GM19395 (cell line): ENCODE measurements around the gene SLC4A9.
"Not testable (repeated sequence)": the region's sequence is repeated elsewhere in the genome, so short reads cannot be mapped to it uniquely, and the experiment has no call there.

Experiments used
- ATAC-seq: cut with Tn5 transposase; IDR thresholded peaks from one replicate; pipeline ENCODE4 v1.9.1; 2021; ENCODE audit warnings: mild to moderate bottlenecking, moderate library complexity; ENCODE audit not compliant: unreplicated experiment

The SLC4A9 gene

DNA sequence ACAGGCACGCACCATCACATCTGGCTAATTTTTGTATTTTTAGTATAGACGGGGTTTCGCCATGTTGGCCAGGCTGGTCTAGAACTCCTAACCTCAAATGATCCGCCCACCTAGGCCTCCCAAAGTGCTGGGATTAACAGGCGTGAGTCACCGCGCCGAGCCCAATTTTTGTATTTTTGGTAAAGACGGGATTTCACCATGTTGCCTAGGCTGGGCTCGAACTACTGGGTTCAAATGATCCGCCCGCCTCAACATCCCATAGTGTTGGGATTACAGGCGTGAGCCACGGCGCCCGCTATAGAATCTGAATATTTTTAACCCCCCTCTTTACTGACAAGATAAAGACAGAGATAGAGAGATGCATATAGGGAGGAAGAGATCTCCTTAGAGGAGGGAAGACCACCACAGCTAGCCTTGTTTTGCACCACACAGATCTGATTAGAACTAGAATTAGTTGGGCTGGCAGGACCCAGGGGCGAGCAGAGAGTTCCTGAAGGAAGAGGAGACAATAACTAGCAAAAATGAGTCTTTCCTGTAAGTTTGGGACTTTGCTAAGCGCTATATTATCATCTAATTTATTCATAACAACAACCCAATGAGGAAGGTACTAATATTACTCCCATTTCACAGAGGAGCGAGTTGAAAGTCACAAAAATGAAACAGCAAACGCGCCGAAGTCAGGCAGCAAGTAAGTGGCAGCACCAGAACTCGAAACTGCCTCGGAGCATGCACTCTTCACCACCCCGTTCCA, 40.2 kb downstream of the SLC4A9 start:
- ATAC-seq = peak; percentile 4

DNA sequence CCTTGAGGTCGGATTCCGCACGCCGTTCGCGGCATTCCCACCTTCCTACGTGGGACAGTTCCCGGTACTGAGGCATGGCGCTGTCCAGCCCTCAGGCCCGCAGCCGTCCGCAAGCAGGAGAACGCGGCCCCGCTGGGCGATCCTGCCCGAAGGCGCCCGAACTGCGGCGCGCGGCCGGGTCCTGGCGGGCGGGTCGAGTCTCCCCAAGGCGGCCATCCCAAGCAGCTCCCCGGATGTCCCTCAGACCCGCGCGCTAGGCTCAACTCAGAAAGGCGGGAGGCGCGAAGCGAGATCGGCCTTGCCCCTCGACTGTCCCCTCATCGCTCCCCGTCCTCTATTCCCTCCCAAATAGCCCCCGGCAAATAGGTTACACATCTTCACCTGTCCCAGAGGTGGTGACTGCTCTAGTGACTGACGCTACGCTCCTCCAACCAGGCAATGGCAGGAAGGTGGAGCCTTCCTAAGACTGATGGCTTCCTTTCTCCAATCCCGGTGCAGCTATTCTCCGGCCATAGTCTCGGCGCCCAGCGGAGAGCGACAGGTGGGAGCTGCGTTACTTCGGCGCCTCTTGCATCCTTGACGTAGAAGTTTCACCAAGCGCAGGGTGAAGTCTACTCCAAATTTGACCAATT, 40.9 kb downstream of the SLC4A9 start:
- ATAC-seq = peak; percentile 74

DNA sequence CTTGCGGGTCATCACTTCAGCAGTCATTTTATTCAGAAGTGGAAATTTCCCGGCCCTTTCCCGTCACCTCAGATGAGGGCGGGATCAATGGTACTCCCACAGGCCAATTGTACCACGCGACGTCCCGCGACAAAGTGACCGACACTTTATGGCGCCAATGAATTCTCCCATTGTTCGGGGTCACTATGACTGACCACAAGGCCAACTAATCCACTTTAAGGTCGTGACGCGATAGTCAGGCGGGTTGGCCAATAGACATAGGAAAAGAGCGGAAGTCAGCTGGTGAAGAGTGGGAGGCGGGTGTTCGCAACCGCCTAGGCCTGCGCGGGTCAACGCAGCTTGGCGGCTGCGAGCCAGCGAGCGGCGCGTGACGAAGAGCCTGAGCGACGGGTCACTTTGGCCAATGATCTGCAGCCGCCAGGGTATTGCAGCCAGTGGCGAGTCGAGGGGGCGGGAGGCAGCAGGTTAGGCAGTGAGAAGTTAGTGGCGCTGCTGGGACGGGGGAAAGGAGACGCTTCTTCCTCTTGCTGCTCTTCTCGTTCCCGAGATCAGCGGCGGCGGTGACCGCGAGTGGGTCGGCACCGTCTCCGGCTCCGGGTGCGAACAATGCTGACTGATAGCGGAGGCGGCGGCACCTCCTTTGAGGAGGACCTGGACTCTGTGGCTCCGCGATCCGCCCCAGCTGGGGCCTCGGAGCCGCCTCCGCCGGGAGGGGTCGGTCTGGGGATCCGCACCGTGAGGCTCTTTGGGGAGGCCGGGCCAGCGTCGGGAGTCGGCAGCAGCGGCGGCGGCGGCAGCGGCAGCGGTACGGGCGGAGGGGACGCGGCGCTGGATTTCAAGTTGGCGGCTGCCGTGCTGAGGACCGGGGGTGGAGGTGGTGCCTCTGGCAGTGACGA, 41.6 kb downstream of the SLC4A9 start, which contains the start of gene ANKHD1:
Gene ANKHD1 (plus strand): TSS at position 472 of the 896 bp plus-strand sequence. CDS start 135 bp downstream, at position 607.
- ATAC-seq = peak; percentile 89

DNA sequence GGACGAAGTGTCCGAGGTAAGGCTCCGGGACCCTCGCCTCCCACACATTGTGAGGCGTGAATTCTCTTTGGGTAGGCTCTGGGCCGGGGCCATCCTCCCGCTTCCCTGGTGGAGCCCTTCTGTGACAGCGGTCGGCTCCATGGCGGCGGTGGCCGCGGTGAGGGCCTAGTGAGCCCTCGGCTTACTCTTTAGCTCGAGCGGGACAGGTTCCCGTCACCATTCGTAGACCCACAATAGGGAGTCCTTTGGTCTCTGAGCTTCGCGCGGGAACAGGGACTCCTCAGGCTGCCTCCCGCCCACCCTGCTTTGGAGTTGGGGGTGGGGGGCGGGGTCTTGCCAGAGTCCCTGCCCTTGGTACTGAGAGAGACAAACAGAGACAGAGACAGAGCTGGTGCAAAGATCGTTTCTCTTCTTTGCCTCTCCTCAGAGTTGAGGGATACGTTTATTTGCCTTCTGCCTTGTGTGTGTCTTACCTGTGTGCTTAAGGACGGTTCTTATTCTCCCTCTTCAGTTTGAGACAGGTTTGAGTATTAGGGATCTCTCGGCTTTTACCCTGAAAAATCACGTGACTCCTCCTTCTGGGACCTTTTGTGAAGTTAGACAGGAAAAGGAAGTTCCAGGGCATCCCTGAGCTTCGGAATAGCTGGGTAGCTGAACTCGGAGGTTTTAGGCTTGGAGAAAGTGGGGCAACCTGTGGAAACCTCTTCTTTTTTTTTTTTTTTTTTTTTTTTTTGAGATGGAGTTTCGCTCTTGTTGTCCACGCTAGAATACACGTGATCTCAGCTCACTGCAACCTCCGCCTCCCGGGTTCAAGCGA, 42.5 kb downstream of the SLC4A9 start:
- ATAC-seq = peak; percentile 3

DNA sequence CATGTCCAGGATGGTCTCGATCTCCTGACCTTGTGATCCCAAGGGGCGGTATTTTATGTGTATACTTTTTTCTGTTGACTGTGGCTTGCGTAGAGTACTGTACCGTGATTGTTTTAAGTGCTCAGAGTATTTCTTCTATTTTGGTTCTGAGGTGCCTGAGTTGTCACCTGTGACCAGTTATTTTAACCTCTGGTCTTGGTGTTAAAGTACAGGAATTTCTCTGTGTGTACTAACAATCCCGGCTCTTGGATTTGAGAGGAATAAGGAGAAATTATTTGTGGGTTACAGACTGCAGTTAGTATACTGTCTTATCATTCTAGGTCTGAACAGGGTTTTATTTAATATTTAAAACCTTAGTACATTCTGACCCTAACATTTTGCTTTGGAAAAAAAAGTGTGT, 43.6 kb downstream of the SLC4A9 start:
- no peak for ATAC-seq

DNA sequence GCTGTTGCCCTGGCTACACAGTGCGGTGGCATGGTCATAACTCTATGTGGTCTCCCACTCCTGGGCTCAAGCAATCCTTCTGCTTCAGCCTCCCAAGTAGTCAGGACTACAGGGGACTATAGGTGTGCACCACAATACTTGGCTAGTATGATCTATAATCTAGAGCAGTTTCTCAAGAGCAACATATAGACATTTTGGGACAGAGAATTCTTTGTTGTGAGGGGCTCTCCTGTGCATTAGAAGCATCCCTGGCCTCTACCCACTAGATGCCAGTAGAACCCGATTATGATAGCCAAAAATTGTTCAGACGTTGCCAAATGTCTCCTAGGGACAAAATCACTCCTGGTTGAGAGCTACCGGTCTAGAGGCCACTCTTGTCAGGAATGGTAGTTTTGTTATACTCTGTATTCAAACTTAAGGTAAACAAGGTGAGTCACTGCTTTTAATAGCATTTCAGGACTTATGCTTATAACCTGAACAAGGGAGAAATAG, 48.8 kb downstream of the SLC4A9 start:
- no peak for ATAC-seq

DNA sequence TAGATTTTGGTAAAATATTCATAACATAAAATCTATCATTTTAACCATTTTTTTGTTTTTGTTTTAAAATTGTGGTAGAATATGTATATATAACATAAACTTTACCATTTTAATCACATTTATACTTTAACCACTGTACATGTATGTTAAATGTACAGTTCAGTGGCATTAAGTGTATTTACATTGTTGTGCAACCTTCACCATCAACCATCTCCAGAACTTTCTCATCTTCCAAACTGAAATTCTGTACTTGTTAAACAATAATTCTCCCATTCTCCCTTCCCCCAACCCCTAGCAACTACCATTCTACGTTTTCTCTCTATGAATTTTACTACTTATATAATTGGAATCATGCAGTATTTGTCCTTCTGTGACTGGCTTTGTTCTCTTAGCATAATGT, 53.2 kb downstream of the SLC4A9 start:
- no peak for ATAC-seq

DNA sequence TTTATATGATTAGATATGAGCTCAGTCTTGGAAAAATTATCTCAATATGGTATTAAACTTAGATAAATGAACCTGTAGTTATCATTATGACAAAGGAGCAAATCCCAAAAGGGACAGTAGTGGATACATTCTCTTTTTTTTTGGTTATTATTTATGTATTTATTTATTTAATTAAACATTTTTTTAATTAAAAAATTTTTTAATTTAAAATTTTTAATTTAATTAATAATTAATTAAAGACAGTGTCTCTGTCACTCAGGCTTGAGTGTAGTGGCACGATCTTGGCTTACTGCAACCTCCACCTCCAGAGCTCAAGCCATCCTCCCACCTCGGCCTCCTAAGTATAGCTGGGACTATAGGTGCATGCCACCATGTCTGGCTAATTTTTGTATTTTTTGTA, 57.2 kb downstream of the SLC4A9 start:
- no peak for ATAC-seq

DNA sequence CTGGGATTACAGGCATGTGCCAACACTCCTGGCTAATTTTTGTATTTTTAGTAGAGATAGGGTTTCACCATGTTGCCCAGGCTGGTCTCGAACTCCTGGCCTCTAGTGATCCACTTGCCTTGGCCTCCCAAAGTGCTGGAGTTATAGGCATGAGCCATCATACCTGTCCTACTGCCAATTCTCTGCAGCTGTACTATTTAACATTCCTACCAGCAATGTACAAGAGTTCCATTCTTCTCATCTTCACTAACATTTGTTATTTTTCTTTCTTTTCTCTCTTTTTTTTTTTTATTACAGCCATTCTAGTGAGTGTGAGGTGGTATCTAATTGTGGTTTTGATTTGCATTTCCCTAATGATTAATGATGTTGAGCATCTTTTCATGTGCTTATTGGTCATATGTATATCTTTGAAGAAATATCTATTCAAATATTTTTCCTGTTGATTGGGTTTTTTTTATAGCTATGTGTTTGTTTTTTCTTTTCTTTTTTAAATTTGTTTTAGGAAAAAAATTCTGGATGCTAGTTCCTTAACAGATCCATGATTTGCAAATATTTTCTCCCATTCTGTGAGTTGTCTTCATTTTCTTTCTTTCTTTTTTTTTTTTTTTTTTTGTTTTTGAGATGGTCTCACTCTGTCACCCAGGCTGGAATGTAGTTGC, 59.0 kb downstream of the SLC4A9 start:
- no peak for ATAC-seq

DNA sequence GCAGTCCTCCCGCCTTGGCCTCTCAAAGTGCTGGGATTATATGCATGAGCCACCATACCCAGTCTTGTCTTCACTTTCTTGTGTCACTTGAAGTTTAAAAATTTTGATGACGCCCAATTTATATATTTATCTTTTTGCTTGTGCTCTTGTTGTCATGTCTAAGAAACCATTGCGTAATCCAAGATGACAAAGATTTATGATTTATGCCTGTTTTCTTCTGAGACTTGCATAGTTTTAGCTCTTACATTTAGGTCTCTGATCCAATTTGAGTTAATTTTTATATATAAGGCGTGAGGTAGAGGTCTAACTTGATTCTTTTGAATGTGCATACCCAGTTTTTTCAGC, 60.2 kb downstream of the SLC4A9 start:
- no peak for ATAC-seq

DNA sequence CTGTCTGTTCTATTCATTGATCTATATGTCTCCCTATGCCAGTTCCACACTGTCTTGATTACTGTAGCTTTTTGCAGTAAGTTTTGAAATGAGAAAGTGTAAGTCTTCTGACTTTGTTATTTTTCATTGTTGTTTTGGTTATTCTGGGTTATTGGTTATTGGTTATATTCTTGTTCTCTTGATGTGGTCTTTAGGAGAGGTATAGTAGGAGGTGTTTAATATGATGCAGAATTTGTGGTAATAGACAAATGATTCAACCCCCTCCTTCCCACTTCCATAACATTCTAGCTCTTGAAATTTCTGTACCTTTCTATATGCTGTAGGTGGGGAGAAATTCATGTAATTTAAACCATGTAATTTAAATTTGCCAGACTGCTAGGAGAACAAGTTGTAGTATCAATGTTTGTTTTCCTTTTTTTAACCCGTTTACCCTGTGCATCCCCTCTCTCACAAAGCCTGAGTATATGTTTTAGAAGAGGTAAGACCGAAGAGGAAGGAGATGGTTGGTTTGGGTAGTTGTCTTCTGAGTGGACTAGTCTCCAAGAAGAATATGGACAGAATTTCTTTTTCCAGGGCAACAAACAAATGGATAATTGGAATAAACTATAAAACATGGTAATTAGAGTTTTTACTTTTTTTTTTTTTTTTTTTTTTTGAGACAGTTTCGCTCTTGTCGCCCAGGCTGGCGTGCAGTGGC, 60.8 kb downstream of the SLC4A9 start:
- no peak for ATAC-seq

DNA sequence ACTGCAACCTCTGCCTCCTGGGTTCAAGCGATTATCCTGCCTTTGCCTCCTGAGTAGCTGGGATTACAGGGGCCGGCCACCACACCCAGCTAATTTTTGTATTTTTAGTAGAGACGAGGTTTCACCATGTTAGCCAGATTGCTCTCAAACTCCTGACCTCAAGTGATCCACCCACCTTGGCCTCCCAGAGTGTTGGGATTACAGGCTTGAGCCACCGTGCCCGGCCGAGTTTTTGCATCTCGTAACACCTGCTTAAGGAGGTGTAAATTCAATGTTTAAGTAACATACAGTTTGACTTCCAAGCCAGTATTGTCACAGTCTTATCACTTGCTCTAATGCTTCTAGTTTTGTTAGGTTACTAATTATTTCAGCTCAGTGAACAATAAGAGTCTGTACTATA, 61.4 kb downstream of the SLC4A9 start:
- not testable (repeated sequence) for ATAC-seq

DNA sequence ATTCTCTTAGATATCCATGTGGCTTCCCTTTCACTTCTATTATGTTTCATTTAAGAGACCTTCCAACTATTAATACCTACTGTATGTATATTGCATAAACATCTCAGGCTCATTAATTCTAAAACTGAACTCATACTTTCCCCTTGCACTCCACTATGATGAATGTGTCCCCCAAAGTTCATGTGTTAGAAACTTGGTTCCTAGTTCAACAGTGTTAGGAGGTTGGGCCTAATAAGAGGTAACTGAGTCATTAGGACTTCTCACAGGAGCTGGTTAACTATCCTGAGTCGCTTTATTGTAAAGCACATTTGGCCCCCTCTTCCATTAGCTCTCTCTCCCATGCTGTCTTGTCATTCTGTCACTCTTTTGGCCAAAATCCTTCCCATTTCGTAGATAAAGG, 63.6 kb downstream of the SLC4A9 start:
- no peak for ATAC-seq

DNA sequence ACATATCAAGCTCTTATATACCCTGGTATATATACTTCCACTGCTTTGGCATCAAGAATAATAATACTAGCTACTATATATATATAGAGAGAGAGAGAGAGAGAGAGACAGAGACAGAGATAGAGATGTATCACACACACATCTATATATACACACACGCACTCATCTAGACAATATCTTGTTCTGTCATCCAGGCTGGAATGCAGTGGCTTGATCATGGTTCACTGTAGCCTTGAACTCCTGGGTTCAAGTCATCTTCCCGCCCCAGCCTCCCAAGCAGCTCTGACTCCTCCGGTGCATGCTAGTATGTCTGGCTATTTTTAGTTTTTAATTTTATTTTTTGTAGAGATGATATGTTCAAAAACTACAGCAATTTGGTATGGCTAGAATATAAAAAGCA, 64.1 kb downstream of the SLC4A9 start:
- no peak for ATAC-seq
